K562 (cell line): ENCODE results near the gene SEPTIN1. TPM values are rescaled to one million over a fixed set of nuclear protein-coding genes. Genes with fewer than 3 reads are reported as not detected.

Experiments used
- ATAC-seq: fragments of 200-7000 bp; cut with Tn5 transposase; 3 replicates; pipeline ENCODE4 v1.9.1; 2020; ENCODE audit warnings: moderate library complexity
- BruUV-seq: library from RNA; stranded (reverse); fragments of 400-500 nt; replicated peaks from 2 replicates; lab custom pipeline; 2021; lab: Mats Ljungman, UMichigan
- CTCF ChIA-PET: fragments of 300-600 bp; formaldehyde crosslinking; extraction: SDS; loops from one replicate; lab custom pipeline; 2021; ENCODE audit warnings: low intra/inter-chr PET ratio; lab: Yijun Ruan, JAX
- POLR2A ChIA-PET: fragments of 300-600, 350-650 bp; sonication (Branson Sonifier 250); formaldehyde crosslinking; extraction: SDS; loops from one replicate; lab custom pipeline; 2021; ENCODE audit warnings: antibody characterized with exemption, inconsistent platforms; lab: Yijun Ruan, JAX
- DNase-seq, 4 experiments: peaks; one replicate each; pipeline versions ENCODE4 v3.0.0 to v3.0.0-alpha.2; 2011 to 2018; ENCODE audit warnings: low spot score in 3 of 4, mixed read lengths in 3 of 4; ENCODE audit errors: extremely low read depth in 1 of 4
- FAIRE-seq: peaks from 2 replicates; lab custom pipeline; 2011; peaks lifted over from hg19 to GRCh38; lab: Jason Lieb, UNC
- H2AFZ ChIP-seq: 2 replicates; pipeline ENCODE4 v1.6.0; 2011; ENCODE audit warnings: low read depth, low read length, control low read depth, inconsistent platforms
- H3K27ac ChIP-seq: fragments of 200-600 bp; 3 replicates; pipeline ENCODE4 v1.8.0; 2011; ENCODE audit warnings: low read depth, mild to moderate bottlenecking, control low read depth, inconsistent platforms, low read length, moderate library complexity, mixed read lengths; ENCODE audit errors: extremely low read depth
- H3K27me3 ChIP-seq, 2 experiments: fragments of 300-600 bp in 1 of 2; 2 replicates in 1 of 2; 3 replicates in 1 of 2; pipeline versions ENCODE4 v1.6.0 to v1.8.0; 2011; ENCODE audit warnings: inconsistent platforms in 2 of 2, low read length in 2 of 2, mild to moderate bottlenecking in 1 of 2, mixed read lengths in 1 of 2, moderate library complexity in 1 of 2; ENCODE audit not compliant: control insufficient read depth in 2 of 2, insufficient read depth in 2 of 2
- H3K36me3 ChIP-seq: fragments of 300-600 bp; 3 replicates; pipeline ENCODE4 v1.8.0; 2011; ENCODE audit warnings: mild to moderate bottlenecking, low read length, inconsistent platforms; ENCODE audit not compliant: control insufficient read depth, insufficient read depth
- H3K4me1 ChIP-seq, 2 experiments: fragments of 200-600 bp in 1 of 2; replicated peaks in 1 of 2; 2 replicates in 1 of 2; 3 replicates in 1 of 2; pipeline versions ENCODE4 v1.5.1 to v1.8.0; 2011; ENCODE audit warnings: inconsistent platforms in 2 of 2, low read length in 2 of 2, mild to moderate bottlenecking in 1 of 2, mixed read lengths in 1 of 2, moderate library complexity in 1 of 2; ENCODE audit not compliant: control insufficient read depth in 2 of 2, insufficient read depth in 2 of 2
- H3K4me2 ChIP-seq: 2 replicates; pipeline ENCODE4 v1.6.1; 2011; ENCODE audit warnings: low read length, control low read depth, inconsistent platforms, mixed read lengths; ENCODE audit not compliant: insufficient read depth
- H3K4me3 ChIP-seq: fragments of 200-600 bp; sonication (generic), shearing (Covaris generic); 2 replicates; pipeline ENCODE4 v1.5.1; 2016; ENCODE audit warnings: control low read depth, inconsistent platforms
- H3K79me2 ChIP-seq: fragments of 200-600 bp; 3 replicates; pipeline ENCODE4 v1.8.0; 2011; ENCODE audit warnings: low read length, inconsistent platforms; ENCODE audit not compliant: control insufficient read depth, insufficient read depth
- H3K9ac ChIP-seq, 2 experiments: 2 replicates each; pipeline versions ENCODE4 v1.6.0 to v1.6.1; 2011; ENCODE audit warnings: low read depth in 2 of 2, low read length in 2 of 2, control low read depth in 1 of 2, inconsistent platforms in 1 of 2, mild to moderate bottlenecking in 1 of 2, mixed read lengths in 1 of 2; ENCODE audit not compliant: insufficient read depth in 1 of 2
- H3K9me1 ChIP-seq: one replicate; pipeline ENCODE4 v1.6.0; 2011; ENCODE audit warnings: inconsistent platforms, mild to moderate bottlenecking, low read length, moderate library complexity; ENCODE audit not compliant: control insufficient read depth, insufficient read depth
- H3K9me3 ChIP-seq: replicated peaks from 2 replicates; pipeline ENCODE4 v1.5.1; 2011; ENCODE audit warnings: low read depth, low read length, inconsistent platforms; ENCODE audit not compliant: control insufficient read depth, insufficient read depth
- H4K20me1 ChIP-seq: replicated peaks from 2 replicates; pipeline ENCODE4 v1.6.1; 2011; ENCODE audit warnings: low read length, inconsistent platforms, mixed read lengths; ENCODE audit not compliant: control insufficient read depth, insufficient read depth
- POLR2A ChIP-seq: fragments of 450-650 bp; conservative IDR thresholded peaks from 2 replicates; pipeline ENCODE4 v1.6.1; 2016
- RFX1 ChIP-seq: fragments of 450-650 bp; IDR thresholded peaks from 2 replicates; pipeline ENCODE4 v1.6.1; 2016; ENCODE audit warnings: mild to moderate bottlenecking, moderate library complexity
- SREBF1 ChIP-seq: fragments of 150-350 bp; IDR thresholded peaks from 2 replicates; pipeline ENCODE4 v1.6.1; 2014; ENCODE audit warnings: antibody characterized with exemption, low read depth, low read length, borderline replicate concordance
- ZNF217 ChIP-seq: sonication (generic); formaldehyde crosslinking; IDR thresholded peaks from 2 replicates; pipeline ENCODE4 v1.8.0; 2022; ENCODE audit warnings: mild to moderate bottlenecking, missing genetic modification reagents
- whole genome bisulfite sequencing: fragments of 100-300 bp; shearing (Covaris generic); methylation state at CpG from one replicate; pipeline ENCODE4 v1.1.6; 2016; ENCODE audit warnings: low coverage, mixed read lengths; ENCODE audit not compliant: insufficient coverage; ENCODE audit errors: missing lambda C conversion rate; 5-methylcytosine and 5-hydroxymethylcytosine counted together
- in situ Hi-C: fragments of 300-500 bp; cut with MboI; formaldehyde crosslinking; loops from 4 replicates; pipeline ENCODE4 v1.15.0; 2018; ENCODE audit warnings: inconsistent platforms, mixed read lengths
- intact Hi-C: fragments of 100-400 bp; cut with micrococcal nuclease; formaldehyde crosslinking; loops from 2 replicates; pipeline ENCODE4 v1.14.2; 2022
- polyA plus RNA-seq, 8 experiments: library from polyadenylated mRNA; depleted of rRNA in 4 of 8; stranded (reverse) in 5 of 8; unstranded in 3 of 8; fragments of >200 nt; fragmentation: Nextera tagmentation in 2 of 8; fragmentation: Illumina TruSeq in 1 of 8; extraction: Ambion mirVana in 2 of 8; extraction: Trizol in 1 of 8; gene quantifications; 2 replicates each; pipeline versions ENCODE4 v1.2.1 to v1.2.3, GENCODE V29; 2011 to 2014; ENCODE audit warnings: inconsistent platforms in 1 of 8, missing spikeins in 1 of 8
- total RNA-seq, 7 experiments: library from RNA; depleted of rRNA in 6 of 7; stranded (reverse); fragments of >200 nt in 6 of 7; fragmentation: Illumina TruSeq in 2 of 7; extraction: Trizol in 2 of 7; gene quantifications; 2 replicates each; pipeline versions ENCODE4 v1.2.1 to v1.2.3, GENCODE V29; 2011 to 2021; ENCODE audit warnings: low replicate concordance in 1 of 7

SEPTIN1 gene
- total and polyA plus RNA-seq, 9 of the 15 experiments (the other 6 are each of a cell fraction or from before 2014, with no cell fraction given), result 0.23 to 5.6 (median 1.7) TPM; not detected in 1

- no peaks in the 10 kb centered on the region for H3K9me1 ChIP-seq
- WGBS, result 72% methylated on average over 4 of the region's 4 CpGs
- H3K4me1 ChIP-seq, result no peaks in the 10 kb centered on the region
- no peak overlapping the region for H3K4me3 ChIP-seq
- H2AFZ ChIP-seq, result no peak overlapping the region
- no peak overlapping the region for H3K4me2 ChIP-seq
- in situ Hi-C loops (no loop called here), intact Hi-C loops (no loop called here)
- peaks cover 25% of the 10 kb centered on the region; the same call in 2 of the 3 replicates for H3K79me2 ChIP-seq
- H3K27me3 ChIP-seq, result no peaks in the 10 kb centered on the region
- BruUV-seq, result no TSS peak
- H3K36me3 ChIP-seq, result peaks cover 75% of the 10 kb centered on the region
- POLR2A ChIA-PET, result interaction anchor here (1.1 to 1.2 kb wide), 2 partner anchors 156 to 225 kb away, joined by 3 read pairs; no protein-coding TSS in a partner anchor
- TF ChIP-seq POLR2A (peak; percentile 31; the same call in 1 of the 2 replicates), SREBF1 (no peak)
- TF ChIP-seq, all 486 proteins: peak for 1
- peak; percentile 40 for FAIRE-seq
- H3K9ac ChIP-seq, result no peak overlapping the region
- no peak overlapping the region for H3K27ac ChIP-seq
- H4K20me1 ChIP-seq, result no peaks in the 10 kb centered on the region
- H3K9me3 ChIP-seq, result no peaks in the 10 kb centered on the region
- no peak for ATAC-seq
- CTCF ChIA-PET, result no interaction called here
- DNase-seq, result no peak
Measured at GRCh38 chr16:30416047-30416603, 33.8 kb upstream of the SEPTIN1 start.

DNA sequence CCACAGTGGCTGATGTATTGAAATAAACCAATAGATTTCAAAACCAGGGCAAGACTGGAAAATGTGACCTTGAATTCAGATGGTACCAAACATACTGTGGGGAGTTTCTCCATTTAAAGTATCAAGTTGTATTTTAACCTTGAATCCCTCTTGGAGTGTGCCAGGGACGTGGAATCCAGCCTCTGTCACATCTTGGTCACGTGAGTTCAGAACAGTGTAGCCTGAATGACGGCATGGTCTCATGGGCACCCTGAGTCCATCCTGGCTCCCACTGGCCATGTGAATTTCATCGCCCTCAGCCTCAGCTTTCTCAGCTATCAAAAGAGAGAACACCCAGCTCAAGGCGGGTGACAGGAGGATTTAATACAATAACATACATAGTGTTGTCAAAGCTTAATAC lies 31.8 kb upstream of the SEPTIN1 start:
- Histone ChIP-seq H3K4me3 (no peak overlapping the region), H3K27ac (0 out of 3 replicates have a peak overlapping the region, but pooled peaks have one; percentile 16), H3K79me2 (peaks cover 31% of the 10 kb centered on the region), H2AFZ (no peak overlapping the region), H3K9ac (no peak overlapping the region), H3K27me3 (no peaks in the 10 kb centered on the region), H3K36me3 (peaks cover 71% of the 10 kb centered on the region), H3K4me1 (peaks cover 3 to 6% of the 10 kb centered on the region in 2 experiments; a peak in 4 of 5 replicates), H4K20me1 (no peaks in the 10 kb centered on the region), H3K4me2 (no peak overlapping the region), H3K9me1 (no peaks in the 10 kb centered on the region), H3K9me3 (no peaks in the 10 kb centered on the region)
- intact Hi-C loops, result no loop called here
- WGBS, result 88% methylated on average over 5 of the region's 5 CpGs
- no TSS peak for BruUV-seq
- no peak for TF ChIP-seq ZNF217 (CRISPR knock-in tag)
- no peak for TF ChIP-seq RFX1
- POLR2A ChIA-PET, result interaction anchor here (0.6 kb wide), 2 partner anchors 280 to 347 kb away, joined by 3 read pairs; no protein-coding TSS in a partner anchor
- in situ Hi-C loops, result no loop called here
- FAIRE-seq (no peak), ATAC-seq (no peak), DNase-seq (no peak)
- CTCF ChIA-PET, result no interaction called here
